Osteoblast (primary cell): Measurements from ENCODE around the gene HSD17B14. TPM values are rescaled to one million over a fixed set of nuclear protein-coding genes. Genes with fewer than 3 reads are reported as not detected.
A peak's percentile ranks its signal among the peaks of the same experiment; 100 is the strongest.
"Not testable (repeated sequence)": the region's sequence is repeated elsewhere in the genome, so short reads cannot be mapped to it uniquely, and the experiment has no call there.

Source experiments
- DNase-seq: peaks from one replicate; pipeline ENCODE4 v3.0.0; 2011; ENCODE audit warnings: low spot score, mixed read lengths; ENCODE audit not compliant: insufficient read length; ENCODE audit errors: missing footprints
- H2AFZ ChIP-seq: 2 replicates; pipeline ENCODE4 v1.6.0; 2011; ENCODE audit warnings: mild to moderate bottlenecking, low read length
- H3K27ac ChIP-seq: 2 replicates; pipeline ENCODE4 v1.5.1; 2011; ENCODE audit warnings: mild to moderate bottlenecking, low read depth, low read length, moderate library complexity
- H3K27me3 ChIP-seq: 2 replicates; pipeline ENCODE4 v1.6.0; 2012; ENCODE audit warnings: mild to moderate bottlenecking, control low read depth, inconsistent platforms, low read length, moderate library complexity; ENCODE audit not compliant: insufficient read depth
- H3K36me3 ChIP-seq: 2 replicates; pipeline ENCODE4 v1.5.1; 2011; ENCODE audit warnings: mild to moderate bottlenecking, low read length, control low read depth, moderate library complexity; ENCODE audit not compliant: insufficient read depth
- H3K4me1 ChIP-seq: 2 replicates; pipeline ENCODE4 v1.5.1; 2011; ENCODE audit warnings: mild to moderate bottlenecking, low read length, control low read depth, moderate library complexity; ENCODE audit not compliant: insufficient read depth
- H3K4me2 ChIP-seq: 2 replicates; pipeline ENCODE4 v1.6.0; 2011; ENCODE audit warnings: mild to moderate bottlenecking, low read length; ENCODE audit not compliant: insufficient read depth
- H3K4me3 ChIP-seq: fragments of 200-600 bp; sonication (generic); 3 replicates; pipeline ENCODE4 v1.5.1; 2012; ENCODE audit warnings: mild to moderate bottlenecking, low read length, inconsistent platforms; ENCODE audit not compliant: insufficient read depth
- H3K79me2 ChIP-seq: 2 replicates; pipeline ENCODE4 v1.6.0; 2012; ENCODE audit warnings: mild to moderate bottlenecking, low read length, control low read depth, inconsistent platforms; ENCODE audit not compliant: insufficient read depth
- H3K9me3 ChIP-seq: 2 replicates; pipeline ENCODE4 v1.5.1; 2011; ENCODE audit warnings: low read depth, low read length, control low read depth
- H4K20me1 ChIP-seq: 2 replicates; pipeline ENCODE4 v1.6.0; 2012; ENCODE audit warnings: mild to moderate bottlenecking, low read length, control low read depth; ENCODE audit not compliant: insufficient read depth
- CTCF ChIP-seq: IDR thresholded peaks from 2 replicates; pipeline ENCODE4 v1.5.1; 2011; ENCODE audit warnings: mild to moderate bottlenecking, low read depth, low read length, moderate library complexity; ENCODE audit errors: extremely low read depth
- total RNA-seq: library from RNA; depleted of rRNA; stranded (reverse); fragments of >200 nt; gene quantifications from 2 replicates; pipeline ENCODE4 v1.2.3, GENCODE V29; 2012

HSD17B14 gene
- total RNA-seq, 1 donor: 1.8 TPM

DNA sequence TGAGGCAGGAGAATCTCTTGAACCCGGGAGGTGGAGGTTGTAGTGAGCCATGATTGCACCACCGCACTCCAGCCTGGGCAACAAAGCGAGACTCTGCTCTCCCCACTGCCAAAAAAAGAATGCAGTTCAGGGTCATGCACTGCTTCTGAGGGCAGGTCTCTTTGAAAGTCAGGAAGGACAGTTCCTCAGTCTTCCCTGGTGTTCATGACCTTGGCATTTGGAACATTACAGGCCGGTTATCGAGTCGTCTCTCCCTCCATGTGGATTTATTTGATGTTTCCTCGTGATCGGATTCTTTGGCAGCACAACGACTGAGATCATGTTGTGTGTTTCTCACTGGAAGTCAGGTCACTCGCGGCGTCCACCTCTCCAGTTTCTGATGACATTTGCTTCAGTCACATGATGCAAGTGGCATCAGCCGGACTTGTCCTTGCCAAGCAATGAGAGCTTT lies 63.8 kb downstream of the HSD17B14 start:
- H3K79me2 ChIP-seq: no peaks in the 10 kb centered on the region
- H3K27ac ChIP-seq: no peak overlapping the region
- H3K4me2 ChIP-seq: no peak overlapping the region
- peaks cover 12% of the 10 kb centered on the region for H3K4me1 ChIP-seq
- no peak overlapping the region for H2AFZ ChIP-seq
- H3K9me3 ChIP-seq: no peaks in the 10 kb centered on the region
- no peaks in the 10 kb centered on the region for H4K20me1 ChIP-seq
- no peak overlapping the region for H3K4me3 ChIP-seq
- no peak for TF ChIP-seq CTCF
- H3K36me3 ChIP-seq: no peaks in the 10 kb centered on the region
- DNase-seq: no peak
- H3K27me3 ChIP-seq: peaks cover 21% of the 10 kb centered on the region

DNA sequence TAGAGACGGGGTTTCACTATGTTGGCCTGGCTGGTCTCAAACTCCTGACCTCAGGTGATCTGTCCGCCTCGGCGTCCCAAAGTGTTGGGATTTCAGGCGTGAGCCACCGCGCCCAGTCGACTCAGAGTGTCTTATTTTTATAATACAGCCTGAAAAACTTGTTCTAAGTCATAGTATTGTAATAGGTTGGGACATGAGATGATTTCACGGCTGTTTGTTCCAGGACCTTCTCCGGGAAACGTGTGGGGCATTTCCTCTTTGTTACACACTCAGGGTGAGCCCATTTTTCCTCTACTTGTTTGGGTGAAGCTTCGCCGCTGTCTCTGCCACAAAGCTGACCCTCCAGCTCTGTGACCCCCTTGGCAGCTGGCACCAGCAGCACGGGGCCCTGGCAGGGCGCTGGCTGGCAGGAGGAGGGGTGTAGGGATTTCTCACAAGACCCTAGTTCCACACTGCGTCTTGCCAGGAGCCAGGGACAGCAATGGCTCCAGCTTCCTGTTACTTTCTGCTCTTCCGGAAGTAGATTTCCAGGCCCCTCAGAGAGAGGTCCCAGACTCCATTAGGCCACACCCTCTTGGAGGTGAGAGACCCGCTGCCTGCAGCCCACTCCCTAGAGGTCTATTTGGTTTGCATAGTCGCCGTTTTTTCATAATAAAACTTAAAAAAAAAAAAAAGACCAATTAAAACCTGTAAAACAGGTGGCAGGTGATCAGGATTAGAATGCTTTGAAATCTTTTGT lies 65.4 kb downstream of the HSD17B14 start:
- H3K27me3 ChIP-seq: peaks cover 25% of the 10 kb centered on the region
- H4K20me1 ChIP-seq: no peaks in the 10 kb centered on the region
- DNase-seq: no peak
- H3K4me1 ChIP-seq: peaks cover 12% of the 10 kb centered on the region
- TF ChIP-seq CTCF: no peak
- no peak overlapping the region for H3K27ac ChIP-seq
- H3K79me2 ChIP-seq: no peaks in the 10 kb centered on the region
- H3K4me2 ChIP-seq: no peak overlapping the region
- no peaks in the 10 kb centered on the region for H3K36me3 ChIP-seq
- no peak overlapping the region for H3K4me3 ChIP-seq
- no peak overlapping the region for H2AFZ ChIP-seq
- no peaks in the 10 kb centered on the region for H3K9me3 ChIP-seq

- Histone ChIP-seq H3K27ac (peak overlapping the region; percentile 24), H3K9me3 (no peaks in the 10 kb centered on the region), H4K20me1 (no peaks in the 10 kb centered on the region), H2AFZ (no peak overlapping the region), H3K36me3 (no peaks in the 10 kb centered on the region), H3K4me2 (peak overlapping the region; percentile 34), H3K27me3 (peaks cover 25% of the 10 kb centered on the region), H3K79me2 (no peaks in the 10 kb centered on the region), H3K4me1 (peaks cover 12% of the 10 kb centered on the region), H3K4me3 (no peak overlapping the region)
- no peak for TF ChIP-seq CTCF
- peak; percentile 90 for DNase-seq
These were observed 66.0 kb downstream of the HSD17B14 start for GRCh38 chr19:48770266-48770665.

GRCh38 chr19:48768994-48769713 lies 67.1 kb downstream of the HSD17B14 start:
- H3K27ac ChIP-seq: no peak overlapping the region
- TF ChIP-seq CTCF: no peak

GRCh38 chr19:48768171-48768753 lies 68.0 kb downstream of the HSD17B14 start:
- H3K4me1 ChIP-seq: peaks cover 12% of the 10 kb centered on the region
- H3K79me2 ChIP-seq, H4K20me1 ChIP-seq, H2AFZ ChIP-seq, H3K4me2 ChIP-seq, H3K9me3 ChIP-seq, H3K27ac ChIP-seq, H3K4me3 ChIP-seq, DNase-seq, H3K36me3 ChIP-seq: not testable (repeated sequence)
- peaks cover 28% of the 10 kb centered on the region for H3K27me3 ChIP-seq

More at GRCh38 chr19:48768994-48769713, 67.1 kb downstream of the HSD17B14 start:
- no peaks in the 10 kb centered on the region for H3K36me3 ChIP-seq
- DNase-seq: no peak
- H4K20me1 ChIP-seq: no peaks in the 10 kb centered on the region
- H3K4me2 ChIP-seq: no peak overlapping the region
- peaks cover 12% of the 10 kb centered on the region for H3K4me1 ChIP-seq
- H3K27me3 ChIP-seq: peaks cover 25% of the 10 kb centered on the region
- no peak overlapping the region for H3K4me3 ChIP-seq
- H3K79me2 ChIP-seq: no peaks in the 10 kb centered on the region
- H3K9me3 ChIP-seq: no peaks in the 10 kb centered on the region
- H2AFZ ChIP-seq: no peak overlapping the region
